HCT116 (cell line): ENCODE results near the gene BRINP3. TPM values are rescaled to one million over a fixed set of nuclear protein-coding genes. Genes with fewer than 3 reads are reported as not detected.

Experiments
- ATAC-seq: fragments of 200-7000 bp; cut with Tn5 transposase; 2 replicates; pipeline ENCODE4 v1.9.1; 2020; ENCODE audit warnings: mild to moderate bottlenecking, moderate library complexity
- BruUV-seq: library from RNA; stranded (reverse); fragments of 400-500 nt; replicated peaks from 2 replicates; lab custom pipeline; 2021; lab: Mats Ljungman, UMichigan
- CTCF ChIA-PET: fragments of 300-600 bp; sonication (Branson Sonifier 250); formaldehyde crosslinking; loops from one replicate; lab custom pipeline; 2021; ENCODE audit warnings: antibody characterized with exemption; lab: Charles Lee
- POLR2A ChIA-PET: fragments of 300-600, 350-600 bp; sonication (Branson Sonifier 250); formaldehyde crosslinking; loops from one replicate; lab custom pipeline; 2021; ENCODE audit warnings: antibody characterized with exemption; lab: Charles Lee
- RAD21 ChIA-PET, 2 experiments: fragments of 300-600 bp; sonication (Branson Sonifier 250); formaldehyde crosslinking; loops; one replicate each; lab custom pipeline; 2023; ENCODE audit warnings: low total read pairs in 2 of 2; ENCODE audit not compliant: uncharacterized antibody in 2 of 2, unreplicated experiment in 2 of 2, low non-redundant PET in 1 of 2; lab: Charles Lee
- DNase-seq: peaks from one replicate; pipeline ENCODE4 v3.0.0-alpha.2; 2010; ENCODE audit warnings: low read depth, low spot score
- H2AFZ ChIP-seq: fragments of 200-600 bp; shearing (Covaris generic), sonication (generic); 2 replicates; pipeline ENCODE4 v1.6.1; 2017; ENCODE audit warnings: low read depth, mixed run types, mixed read lengths, antibody characterized with exemption, low read length; ENCODE audit not compliant: poor library complexity, severe bottlenecking
- H3K27ac ChIP-seq: 2 replicates; pipeline ENCODE4 v1.5.1; 2012; ENCODE audit warnings: low read depth, low read length
- H3K27me3 ChIP-seq: fragments of 200-600 bp; sonication (generic); 2 replicates; pipeline ENCODE4 v1.6.1; 2016; ENCODE audit warnings: mixed run types, low read length, mixed read lengths; ENCODE audit not compliant: insufficient read depth
- H3K36me3 ChIP-seq, 2 experiments: fragments of 200-500 bp in 1 of 2; fragments of 200-600 bp in 1 of 2; sonication (Bioruptor generic) in 1 of 2; sonication (generic) in 1 of 2; 2 replicates each; pipeline versions ENCODE4 v1.5.1 to v1.6.1; 2014 to 2016; ENCODE audit warnings: low read length in 2 of 2, inconsistent platforms in 1 of 2, mixed read lengths in 1 of 2, mixed run types in 1 of 2; ENCODE audit not compliant: insufficient read depth in 2 of 2, control insufficient read depth in 1 of 2
- H3K4me1 ChIP-seq, 2 experiments: fragments of 200-600 bp in 1 of 2; sonication (generic) in 1 of 2; 2 replicates each; pipeline versions ENCODE4 v1.5.1 to v1.6.1; 2012 to 2017; ENCODE audit warnings: low read length in 2 of 2, inconsistent platforms in 1 of 2, mild to moderate bottlenecking in 1 of 2, mixed read lengths in 1 of 2, mixed run types in 1 of 2, moderate library complexity in 1 of 2; ENCODE audit not compliant: insufficient read depth in 2 of 2, control insufficient read depth in 1 of 2
- H3K4me2 ChIP-seq: fragments of 200-600 bp; sonication (generic); 2 replicates; pipeline ENCODE4 v1.6.1; 2017; ENCODE audit warnings: mixed run types, low read length, mixed read lengths
- H3K4me3 ChIP-seq, 2 experiments: fragments of 200-600 bp in 1 of 2; sonication (generic) in 1 of 2; replicated peaks in 1 of 2; 2 replicates each; pipeline ENCODE4 v1.5.1; 2011 to 2016; ENCODE audit warnings: low read length in 2 of 2, control low read depth in 1 of 2, low read depth in 1 of 2, mild to moderate bottlenecking in 1 of 2, mixed read lengths in 1 of 2, mixed run types in 1 of 2
- H3K79me2 ChIP-seq: fragments of 200-600 bp; sonication (generic); 2 replicates; pipeline ENCODE4 v1.6.1; 2017; ENCODE audit warnings: mild to moderate bottlenecking, mixed run types, low read length, moderate library complexity, mixed read lengths; ENCODE audit not compliant: insufficient read depth
- H3K9ac ChIP-seq: fragments of 200-600 bp; sonication (generic); 2 replicates; pipeline ENCODE4 v1.6.1; 2016; ENCODE audit warnings: low read length, mixed read lengths
- H3K9me2 ChIP-seq: fragments of 200-600 bp; sonication (generic), shearing (Covaris generic); 2 replicates; pipeline ENCODE4 v1.6.1; 2017; ENCODE audit warnings: mixed run types, mild to moderate bottlenecking, moderate library complexity; ENCODE audit not compliant: insufficient read depth
- H3K9me3 ChIP-seq, 2 experiments: fragments of 200-500 bp in 1 of 2; fragments of 200-600 bp in 1 of 2; sonication (Bioruptor generic) in 1 of 2; sonication (generic) in 1 of 2; 2 replicates each; pipeline ENCODE4 v1.6.1; 2014 to 2017; ENCODE audit warnings: low read length in 2 of 2, mixed read lengths in 2 of 2, inconsistent platforms in 1 of 2, low read depth in 1 of 2, mild to moderate bottlenecking in 1 of 2, mixed run types in 1 of 2, moderate library complexity in 1 of 2; ENCODE audit not compliant: control insufficient read depth in 1 of 2, insufficient read depth in 1 of 2
- H4K20me1 ChIP-seq: fragments of 200-600 bp; sonication (generic), shearing (Covaris generic); 2 replicates; pipeline ENCODE4 v1.6.1; 2017; ENCODE audit warnings: mixed run types, mild to moderate bottlenecking, moderate library complexity; ENCODE audit not compliant: insufficient read depth
- CBX3 ChIP-seq: IDR thresholded peaks from 2 replicates; pipeline ENCODE4 v1.6.1; 2012; ENCODE audit warnings: low read depth
- EGR1 ChIP-seq: IDR thresholded peaks from 2 replicates; pipeline ENCODE4 v1.6.1; 2012; ENCODE audit warnings: low read depth
- EZH2 ChIP-seq: fragments of 200-600 bp; sonication (generic); IDR thresholded peaks from 2 replicates; pipeline ENCODE4 v1.6.1; 2017; ENCODE audit warnings: antibody characterized with exemption, mixed run types
- EZH2phosphoT487 ChIP-seq: fragments of 200-600 bp; IDR thresholded peaks from 2 replicates; pipeline ENCODE4 v1.6.1; 2018; ENCODE audit warnings: antibody characterized with exemption, borderline replicate concordance
- FOSL1 ChIP-seq: IDR thresholded peaks from 2 replicates; pipeline ENCODE4 v1.6.1; 2012; ENCODE audit warnings: low read depth
- JUND ChIP-seq: IDR thresholded peaks from 2 replicates; pipeline ENCODE4 v1.6.1; 2012
- POLR2AphosphoS5 ChIP-seq: IDR thresholded peaks from 2 replicates; pipeline ENCODE4 v1.6.1; 2011; ENCODE audit warnings: mild to moderate bottlenecking, low read depth, low read length, moderate library complexity
- RAD21 ChIP-seq: IDR thresholded peaks from 2 replicates; pipeline ENCODE4 v1.6.1; 2012; ENCODE audit warnings: low read depth, mild to moderate bottlenecking
- SIN3A ChIP-seq: IDR thresholded peaks from 2 replicates; pipeline ENCODE4 v1.6.1; 2012; ENCODE audit warnings: low read depth
- SP1 ChIP-seq: IDR thresholded peaks from 2 replicates; pipeline ENCODE4 v1.6.1; 2012; ENCODE audit warnings: low read depth
- YY1 ChIP-seq: IDR thresholded peaks from 2 replicates; pipeline ENCODE4 v1.6.1; 2011; ENCODE audit warnings: low read length, low read depth, moderate library complexity, mild to moderate bottlenecking; ENCODE audit not compliant: insufficient replicate concordance; ENCODE audit errors: extremely low read depth
- intact Hi-C: fragments of 100-400 bp; cut with micrococcal nuclease; formaldehyde crosslinking; loops from 2 replicates; pipeline ENCODE4 v1.10.0; 2022
- total RNA-seq: library from RNA; stranded (reverse); gene quantifications from one replicate; pipeline ENCODE4 v1.2.1, GENCODE V29; 2021; ENCODE audit not compliant: unreplicated experiment
- TF ChIP-seq, protein P1 (sequence below): IDR thresholded peaks from 2 replicates; pipeline ENCODE4 v1.6.1; 2011; ENCODE audit warnings: mild to moderate bottlenecking, low read length, moderate library complexity; ENCODE audit not compliant: insufficient replicate concordance; ENCODE audit errors: extremely low read depth

BRINP3 gene
- total RNA-seq, 1 experiment from 2014 or later, result not detected

DNA sequence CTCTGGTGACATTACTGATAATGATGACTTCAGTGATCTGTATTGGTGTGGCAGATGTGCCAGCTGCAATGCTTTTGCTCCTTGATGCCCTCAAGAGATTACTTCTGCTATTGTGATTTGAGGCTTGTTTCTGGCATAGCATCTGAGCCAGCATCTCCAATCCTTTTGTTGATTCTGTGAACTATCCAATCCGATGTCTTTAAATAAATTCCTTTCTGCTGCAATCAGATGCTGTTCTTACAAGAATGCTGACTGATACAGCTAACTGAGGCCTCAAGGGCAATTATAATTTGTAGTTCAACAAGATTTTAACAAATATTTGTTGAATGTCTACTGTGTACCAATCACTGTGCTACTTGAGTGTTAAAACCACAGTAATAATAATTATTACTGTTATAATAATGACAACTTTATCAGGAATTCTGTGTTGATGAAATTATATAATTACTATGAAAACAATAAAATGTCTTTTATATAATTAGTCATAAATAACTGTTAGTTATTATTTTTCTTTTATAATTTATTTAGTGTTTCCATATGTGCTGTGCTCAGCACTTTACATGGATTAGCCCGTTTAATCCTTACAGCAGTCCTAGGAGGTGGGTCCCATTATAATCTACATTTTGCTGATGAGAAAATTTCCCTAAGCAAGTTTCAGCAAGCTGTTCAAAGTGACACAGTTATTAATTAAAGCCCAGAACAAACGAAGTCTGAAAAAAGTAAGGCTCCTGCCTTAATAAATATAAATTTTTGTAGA, 308.2 kb downstream of the BRINP3 start:
- no peaks in the 10 kb centered on the region for H3K9me2 ChIP-seq
- H3K27ac ChIP-seq, result no peak overlapping the region
- H3K4me1 ChIP-seq, result peaks cover 0 to 7% of the 10 kb centered on the region in 2 experiments; a peak in 1 of 4 replicates
- ChIA-PET CTCF (no interaction called here), RAD21 (no interaction called here), POLR2A (no interaction called here)
- H3K27me3 ChIP-seq, result no peaks in the 10 kb centered on the region
- TF ChIP-seq EGR1 (no peak), RAD21 (no peak), CBX3 (no peak), EZH2phosphoT487 (no peak), SP1 (no peak), FOSL1 (no peak), SIN3A (no peak), POLR2AphosphoS5 (no peak), JUND (no peak), YY1 (no peak), EZH2 (no peak)
- TF ChIP-seq, protein P1, sequence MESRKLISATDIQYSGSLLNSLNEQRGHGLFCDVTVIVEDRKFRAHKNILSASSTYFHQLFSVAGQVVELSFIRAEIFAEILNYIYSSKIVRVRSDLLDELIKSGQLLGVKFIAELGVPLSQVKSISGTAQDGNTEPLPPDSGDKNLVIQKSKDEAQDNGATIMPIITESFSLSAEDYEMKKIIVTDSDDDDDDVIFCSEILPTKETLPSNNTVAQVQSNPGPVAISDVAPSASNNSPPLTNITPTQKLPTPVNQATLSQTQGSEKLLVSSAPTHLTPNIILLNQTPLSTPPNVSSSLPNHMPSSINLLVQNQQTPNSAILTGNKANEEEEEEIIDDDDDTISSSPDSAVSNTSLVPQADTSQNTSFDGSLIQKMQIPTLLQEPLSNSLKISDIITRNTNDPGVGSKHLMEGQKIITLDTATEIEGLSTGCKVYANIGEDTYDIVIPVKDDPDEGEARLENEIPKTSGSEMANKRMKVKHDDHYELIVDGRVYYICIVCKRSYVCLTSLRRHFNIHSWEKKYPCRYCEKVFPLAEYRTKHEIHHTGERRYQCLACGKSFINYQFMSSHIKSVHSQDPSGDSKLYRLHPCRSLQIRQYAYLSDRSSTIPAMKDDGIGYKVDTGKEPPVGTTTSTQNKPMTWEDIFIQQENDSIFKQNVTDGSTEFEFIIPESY, result no peak
- intact Hi-C loops, result no loop called here
- no peaks in the 10 kb centered on the region for H3K36me3 ChIP-seq
- BruUV-seq, result no TSS peak
- H3K9me3 ChIP-seq, result no peaks in the 10 kb centered on the region
- H3K9ac ChIP-seq, result no peak overlapping the region
- no peak overlapping the region for H2AFZ ChIP-seq
- no peaks in the 10 kb centered on the region for H3K79me2 ChIP-seq
- no peak overlapping the region for H3K4me3 ChIP-seq
- no peaks in the 10 kb centered on the region for H4K20me1 ChIP-seq
- no peak for ATAC-seq
- no peak overlapping the region for H3K4me2 ChIP-seq
- DNase-seq, result no peak
